Esophagus (tissue), 2 donors: ENCODE data around the gene NUDT16. TPM values are rescaled to one million over a fixed set of nuclear protein-coding genes. Genes with fewer than 3 reads are reported as not detected.
A peak's percentile ranks its signal among the peaks of the same experiment; 100 is the strongest.

ENCODE experiments used
- H3K27ac ChIP-seq, 2 donors: one replicate each; pipeline ENCODE4 v1.5.1; 2013; ENCODE audit warnings: low read depth in 2 of 2, mild to moderate bottlenecking in 2 of 2, inconsistent platforms in 1 of 2, low read length in 1 of 2, moderate library complexity in 1 of 2
- H3K27me3 ChIP-seq, 2 donors: one replicate each; pipeline ENCODE4 v1.6.1; 2013; ENCODE audit warnings: low read length in 2 of 2, control low read depth in 1 of 2, mild to moderate bottlenecking in 1 of 2; ENCODE audit not compliant: insufficient read depth in 2 of 2, control insufficient read depth in 1 of 2
- H3K36me3 ChIP-seq, 2 donors: one replicate each; pipeline ENCODE4 v1.6.1; 2013; ENCODE audit warnings: low read length in 1 of 2; ENCODE audit not compliant: control insufficient read depth in 2 of 2, insufficient read depth in 2 of 2
- H3K4me1 ChIP-seq, 2 donors: one replicate each; pipeline ENCODE4 v1.6.1; 2013; ENCODE audit warnings: low read length in 1 of 2; ENCODE audit not compliant: control insufficient read depth in 2 of 2, insufficient read depth in 2 of 2
- H3K4me3 ChIP-seq, 2 donors: one replicate each; pipeline ENCODE4 v1.5.1; 2013; ENCODE audit warnings: low read length in 2 of 2, mild to moderate bottlenecking in 2 of 2, low read depth in 1 of 2, moderate library complexity in 1 of 2
- H3K9me3 ChIP-seq, 2 donors: one replicate each; pipeline ENCODE4 v1.6.1; 2013; ENCODE audit warnings: mild to moderate bottlenecking in 2 of 2, low read depth in 1 of 2, low read length in 1 of 2, moderate library complexity in 1 of 2; ENCODE audit not compliant: control insufficient read depth in 2 of 2, insufficient read depth in 1 of 2
- WGBS, 2 donors: extraction: QIAGEN DNeasy Blood & Tissue Kit; methylation state at CpG; one replicate each; pipeline ENCODE4 v1.1.7; 2013; 5-methylcytosine and 5-hydroxymethylcytosine counted together
- polyA plus RNA-seq, 2 donors: library from polyadenylated mRNA; stranded (reverse); fragments of 200-250 nt; gene quantifications; one replicate each; pipeline ENCODE4 v1.2.3, GENCODE V29; 2013
- donor health status: healthy with polysubstance abuse.
- donor health status: Bipolar disorder and iron deficiency.

NUDT16 gene
- polyA plus RNA-seq, 2 donors, result 6.8 to 7.7 TPM

GRCh38 chr3:131401978-131402377 lies 20.4 kb downstream of the NUDT16 start:
- Histone ChIP-seq H3K36me3 (no peaks in the 10 kb centered on the region), H3K27ac (no peak overlapping the region), H3K4me1 (no peaks in the 10 kb centered on the region), H3K4me3 (no peak overlapping the region), H3K27me3 (no peaks in the 10 kb centered on the region), H3K9me3 (no peaks in the 10 kb centered on the region)
- WGBS, 2 donors, result 60 to 61% methylated on average over 3 of the region's 3 CpGs

DNA sequence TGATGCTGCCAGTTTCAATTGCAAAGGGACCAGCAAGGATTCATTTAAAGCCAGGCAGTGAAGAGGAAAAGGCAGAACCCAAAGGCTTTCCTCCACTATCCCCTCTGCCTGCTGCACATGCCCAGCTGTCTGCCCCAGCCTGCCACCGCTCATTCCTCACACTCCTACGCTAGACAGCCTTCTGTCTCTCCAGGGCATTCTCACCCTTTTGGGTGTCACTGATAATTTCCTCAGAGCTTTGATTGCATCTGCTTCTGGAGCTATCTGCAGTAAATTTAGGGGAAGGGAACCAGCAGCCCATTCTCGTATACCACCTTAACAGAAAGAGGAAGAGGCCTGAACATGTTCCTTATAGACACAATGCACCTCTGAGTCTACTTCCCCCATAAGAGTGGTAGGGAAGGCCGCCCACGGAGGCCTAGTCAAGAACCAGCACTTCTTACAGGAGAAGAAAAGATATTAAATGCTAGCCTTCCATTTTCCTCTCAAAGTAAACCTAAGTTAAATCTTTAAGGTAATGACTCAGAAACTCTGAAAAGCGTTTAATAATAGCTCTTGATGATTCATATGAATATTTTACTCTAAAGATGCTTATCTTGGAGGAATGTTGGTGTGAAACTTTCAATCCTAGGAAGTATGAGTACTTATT lies 20.9 kb downstream of the NUDT16 start:
- H3K9me3 ChIP-seq, result no peaks in the 10 kb centered on the region
- 46 to 55% methylated on average over 6 of the region's 6 CpGs for WGBS, 2 donors
- no peaks in the 10 kb centered on the region for H3K36me3 ChIP-seq
- no peaks in the 10 kb centered on the region for H3K27me3 ChIP-seq
- no peak overlapping the region for H3K4me3 ChIP-seq
- H3K4me1 ChIP-seq, result no peaks in the 10 kb centered on the region
- peak overlapping the region in 1 of 2 donors; percentile 42 for H3K27ac ChIP-seq

- H3K27ac ChIP-seq, result no peak overlapping the region
- H3K4me3 ChIP-seq, result no peak overlapping the region
- no peaks in the 10 kb centered on the region for H3K36me3 ChIP-seq
- no peaks in the 10 kb centered on the region for H3K9me3 ChIP-seq
- no peaks in the 10 kb centered on the region for H3K4me1 ChIP-seq
- WGBS, 2 donors, result 77 to 80% methylated on average over 3 of the region's 3 CpGs
- no peaks in the 10 kb centered on the region for H3K27me3 ChIP-seq
Measured at GRCh38 chr3:131403216-131403895, 21.8 kb downstream of the NUDT16 start.

- H3K4me3 ChIP-seq, result no peak overlapping the region
- H3K9me3 ChIP-seq, result no peaks in the 10 kb centered on the region
- no peaks in the 10 kb centered on the region for H3K4me1 ChIP-seq
- H3K27me3 ChIP-seq, result no peaks in the 10 kb centered on the region
- 76 to 88% methylated on average over 1 of the region's 1 CpG for WGBS, 2 donors
- no peaks in the 10 kb centered on the region for H3K36me3 ChIP-seq
- no peak overlapping the region for H3K27ac ChIP-seq
Measured at GRCh38 chr3:131405411-131405810, 23.8 kb downstream of the NUDT16 start.

DNA sequence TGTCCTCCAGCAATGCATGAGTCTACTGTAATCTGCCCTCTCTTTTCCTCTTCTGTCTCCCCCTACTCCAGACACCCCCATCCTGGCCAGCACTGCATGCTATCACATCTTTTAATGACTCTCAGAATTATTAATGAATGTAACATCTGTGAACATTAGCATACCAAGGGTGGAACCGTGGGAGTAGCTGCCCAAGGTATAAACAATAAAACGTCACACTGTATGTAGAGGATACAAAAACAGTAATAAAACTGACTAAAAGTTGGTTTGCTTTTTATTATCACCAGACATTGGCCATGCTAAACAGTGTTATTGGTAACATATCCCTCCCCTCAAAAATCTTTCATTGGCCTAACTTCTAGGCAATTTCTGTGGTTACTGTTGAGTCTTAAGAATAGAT lies 24.7 kb downstream of the NUDT16 start:
- H3K27me3 ChIP-seq, result no peaks in the 10 kb centered on the region
- 59% methylated on average over 2 of the region's 2 CpGs for WGBS, 2 donors
- H3K27ac ChIP-seq, result no peak overlapping the region
- no peaks in the 10 kb centered on the region for H3K36me3 ChIP-seq
- H3K9me3 ChIP-seq, result no peaks in the 10 kb centered on the region
- H3K4me3 ChIP-seq, result no peak overlapping the region
- H3K4me1 ChIP-seq, result no peaks in the 10 kb centered on the region

GRCh38 chr3:131417751-131418150 lies 36.2 kb downstream of the NUDT16 start:
- no peaks in the 10 kb centered on the region for H3K27me3 ChIP-seq
- no peak overlapping the region for H3K27ac ChIP-seq
- no peak overlapping the region for H3K4me3 ChIP-seq
- no peaks in the 10 kb centered on the region for H3K36me3 ChIP-seq
- H3K4me1 ChIP-seq, result no peaks in the 10 kb centered on the region
- 86% methylated on average over 2 of the region's 2 CpGs for WGBS, 2 donors
- no peaks in the 10 kb centered on the region for H3K9me3 ChIP-seq

- 78 to 92% methylated on average over 1 of the region's 1 CpG for WGBS, 2 donors
- H3K9me3 ChIP-seq, result peaks cover 0 to 2% of the 10 kb centered on the region in 2 donors
- H3K27me3 ChIP-seq, result no peaks in the 10 kb centered on the region
Measured at GRCh38 chr3:131421301-131421700, 39.7 kb downstream of the NUDT16 start.

GRCh38 chr3:131421957-131422498 lies 40.5 kb downstream of the NUDT16 start:
- H3K4me3 ChIP-seq, result no peak overlapping the region
- peaks cover 0 to 2% of the 10 kb centered on the region in 2 donors for H3K9me3 ChIP-seq
- no peaks in the 10 kb centered on the region for H3K27me3 ChIP-seq
- no peaks in the 10 kb centered on the region for H3K36me3 ChIP-seq
- no peaks in the 10 kb centered on the region for H3K4me1 ChIP-seq
- H3K27ac ChIP-seq, result no peak overlapping the region

More at GRCh38 chr3:131421301-131421700, 39.7 kb downstream of the NUDT16 start:
- no peak overlapping the region for H3K27ac ChIP-seq
- no peak overlapping the region for H3K4me3 ChIP-seq
- H3K4me1 ChIP-seq, result no peaks in the 10 kb centered on the region
- H3K36me3 ChIP-seq, result no peaks in the 10 kb centered on the region

DNA sequence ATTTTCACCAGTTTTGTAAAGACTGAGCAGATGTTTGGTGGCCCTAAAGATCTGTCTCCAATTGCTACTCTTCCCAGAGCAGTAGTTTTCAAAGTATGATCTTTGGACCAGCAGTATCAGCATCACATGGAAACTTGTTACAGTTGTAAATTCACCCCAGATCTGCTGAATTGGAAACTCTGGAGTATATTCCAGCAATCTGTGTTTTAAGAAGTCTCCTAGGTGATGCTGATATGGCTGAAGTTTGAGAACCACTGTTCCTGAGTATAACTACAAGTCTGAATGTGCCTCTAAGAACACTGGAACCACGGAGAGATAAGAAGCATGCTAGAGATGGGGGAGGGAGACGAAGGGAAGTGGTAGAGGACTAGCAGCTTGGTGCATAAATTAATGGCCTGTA lies 45.7 kb downstream of the NUDT16 start:
- 48 to 69% methylated on average over 2 of the region's 2 CpGs for WGBS, 2 donors
- H3K4me1 ChIP-seq, result no peaks in the 10 kb centered on the region
- H3K9me3 ChIP-seq, result peaks cover 0 to 2% of the 10 kb centered on the region in 2 donors
- H3K36me3 ChIP-seq, result no peaks in the 10 kb centered on the region
- H3K4me3 ChIP-seq, result no peak overlapping the region
- no peak overlapping the region for H3K27ac ChIP-seq
- H3K27me3 ChIP-seq, result no peaks in the 10 kb centered on the region

- 71 to 76% methylated on average over 5 of the region's 5 CpGs for WGBS, 2 donors
- no peak overlapping the region for H3K27ac ChIP-seq
- no peaks in the 10 kb centered on the region for H3K36me3 ChIP-seq
- no peaks in the 10 kb centered on the region for H3K4me1 ChIP-seq
- no peak overlapping the region for H3K4me3 ChIP-seq
- no peaks in the 10 kb centered on the region for H3K27me3 ChIP-seq
- no peaks in the 10 kb centered on the region for H3K9me3 ChIP-seq
Measured at GRCh38 chr3:131431754-131432153, 50.2 kb downstream of the NUDT16 start.
